HepG2 (cell line): ENCODE results near the gene CCDC77. TPM values are rescaled to one million over a fixed set of nuclear protein-coding genes. Genes with fewer than 3 reads are reported as not detected.

Source experiments
- JARID2 ChIP-seq: sonication (generic); formaldehyde crosslinking; IDR thresholded peaks from 2 replicates; pipeline ENCODE4 v1.8.1; 2023; ENCODE audit warnings: missing genetic modification reagents, inconsistent platforms; ENCODE audit not compliant: insufficient replicate concordance
- MLLT10 ChIP-seq: sonication (generic); formaldehyde crosslinking; IDR thresholded peaks from 2 replicates; pipeline ENCODE4 v1.4.0; 2020; ENCODE audit warnings: missing genetic modification reagents
- NFIC ChIP-seq: IDR thresholded peaks from 2 replicates; pipeline ENCODE4 v1.6.1; 2012; ENCODE audit warnings: mild to moderate bottlenecking, low read length, inconsistent platforms
- PBX2 ChIP-seq: IDR thresholded peaks from 2 replicates; pipeline ENCODE4 v1.6.1; 2016; ENCODE audit warnings: control low read depth
- PHB2 ChIP-seq: fragments of 450-650 bp; IDR thresholded peaks from 2 replicates; pipeline ENCODE4 v1.6.1; 2018; ENCODE audit not compliant: partially characterized antibody
- POLR2AphosphoS2 ChIP-seq: IDR thresholded peaks from 2 replicates; pipeline ENCODE4 v1.6.1; 2011; ENCODE audit warnings: low read depth, low read length, improper control_type of control experiment
- POLR2G ChIP-seq: fragments of 200-400 bp; formaldehyde crosslinking; IDR thresholded peaks from 2 replicates; pipeline ENCODE4 v1.6.1; 2018; ENCODE audit warnings: mild to moderate bottlenecking, low read depth, low read length, moderate library complexity
- SRSF4 ChIP-seq: fragments of 200-400 bp; formaldehyde crosslinking; IDR thresholded peaks from one replicate; pipeline ENCODE4 v1.6.1; 2018; ENCODE audit warnings: mild to moderate bottlenecking, low read depth, low read length, moderate library complexity; ENCODE audit not compliant: poor library complexity, severe bottlenecking
- SUZ12 ChIP-seq: fragments of 150-350 bp; IDR thresholded peaks from 2 replicates; pipeline ENCODE4 v1.6.1; 2014; ENCODE audit warnings: low read depth, low read length
- THYN1 ChIP-seq: sonication (generic); formaldehyde crosslinking; IDR thresholded peaks from 2 replicates; pipeline ENCODE4 v1.8.1; 2023; ENCODE audit warnings: low read depth, mild to moderate bottlenecking, moderate library complexity, missing genetic modification reagents, borderline replicate concordance
- YEATS2 ChIP-seq: sonication (generic); formaldehyde crosslinking; IDR thresholded peaks from 2 replicates; pipeline ENCODE4 v1.4.0; 2020; ENCODE audit warnings: missing genetic modification reagents, borderline replicate concordance
- ZBTB38 ChIP-seq: sonication (generic); formaldehyde crosslinking; IDR thresholded peaks from 2 replicates; pipeline ENCODE4 v1.5.1; 2020; ENCODE audit warnings: mild to moderate bottlenecking, missing genetic modification reagents
- ZFP82 ChIP-seq: sonication (generic); formaldehyde crosslinking; IDR thresholded peaks from 2 replicates; pipeline ENCODE4 v1.5.1; 2020; ENCODE audit warnings: mild to moderate bottlenecking, missing genetic modification reagents, borderline replicate concordance
- ZNF138 ChIP-seq: sonication (generic); formaldehyde crosslinking; IDR thresholded peaks from 2 replicates; pipeline ENCODE4 v1.5.0; 2020; ENCODE audit warnings: mild to moderate bottlenecking, low read depth, missing genetic modification reagents
- ZNF253 ChIP-seq: sonication (generic); formaldehyde crosslinking; IDR thresholded peaks from 2 replicates; pipeline ENCODE4 v1.8.0; 2022; ENCODE audit warnings: mild to moderate bottlenecking, missing genetic modification reagents, borderline replicate concordance
- ZNF430 ChIP-seq: sonication (generic); formaldehyde crosslinking; IDR thresholded peaks from 2 replicates; pipeline ENCODE4 v1.9.0; 2021; ENCODE audit warnings: mild to moderate bottlenecking, missing genetic modification reagents
- ZNF501 ChIP-seq: sonication (generic); formaldehyde crosslinking; IDR thresholded peaks from 2 replicates; pipeline ENCODE4 v1.5.1; 2020; ENCODE audit warnings: mild to moderate bottlenecking, moderate library complexity, missing genetic modification reagents
- ZNF646 ChIP-seq: sonication (generic); formaldehyde crosslinking; IDR thresholded peaks from 2 replicates; pipeline ENCODE4 v1.9.0; 2021; ENCODE audit warnings: mild to moderate bottlenecking, missing genetic modification reagents
- polyA plus RNA-seq, 8 experiments: library from polyadenylated mRNA; depleted of rRNA in 3 of 8; stranded (reverse) in 7 of 8; unstranded in 1 of 8; fragments of >200 nt; fragmentation: Illumina TruSeq in 4 of 8; extraction: Trizol in 4 of 8; gene quantifications; 2 replicates each; pipeline versions ENCODE4 v1.2.1 to v1.2.3, GENCODE V29; 2011 to 2016; ENCODE audit warnings: low read depth in 4 of 8, missing spikeins in 1 of 8, mixed read lengths in 1 of 8; ENCODE audit not compliant: insufficient read depth in 1 of 8
- total RNA-seq, 5 experiments: library from RNA; depleted of rRNA; stranded (reverse); fragments of >200 nt; fragmentation: Illumina TruSeq; extraction: Trizol; gene quantifications; 2 replicates each; pipeline ENCODE4 v1.2.3, GENCODE V29; 2016; ENCODE audit warnings: low read depth in 1 of 5
- TF ChIP-seq, protein P1 (sequence below): sonication (generic); formaldehyde crosslinking; IDR thresholded peaks from 2 replicates; pipeline ENCODE4 v1.5.0; 2020; ENCODE audit warnings: missing genetic modification reagents, mild to moderate bottlenecking, borderline replicate concordance

CCDC77 gene
- total and polyA plus RNA-seq, 2 of the 13 experiments (the other 11 are each of a cell fraction or from before 2014, with no cell fraction given) = 6.4 to 16.4 TPM

- TF ChIP-seq PBX2 (CRISPR knock-in tag) = no peak
- no peak for TF ChIP-seq MLLT10 (CRISPR knock-in tag)
- TF ChIP-seq, protein P1, sequence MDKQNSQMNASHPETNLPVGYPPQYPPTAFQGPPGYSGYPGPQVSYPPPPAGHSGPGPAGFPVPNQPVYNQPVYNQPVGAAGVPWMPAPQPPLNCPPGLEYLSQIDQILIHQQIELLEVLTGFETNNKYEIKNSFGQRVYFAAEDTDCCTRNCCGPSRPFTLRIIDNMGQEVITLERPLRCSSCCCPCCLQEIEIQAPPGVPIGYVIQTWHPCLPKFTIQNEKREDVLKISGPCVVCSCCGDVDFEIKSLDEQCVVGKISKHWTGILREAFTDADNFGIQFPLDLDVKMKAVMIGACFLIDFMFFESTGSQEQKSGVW (CRISPR knock-in tag) = no peak
- no peak for TF ChIP-seq ZNF646 (CRISPR knock-in tag)
- TF ChIP-seq ZNF501 (CRISPR knock-in tag) = peak; percentile 88; the same call in 1 of the 2 replicates
- TF ChIP-seq PHB2 = no peak
- TF ChIP-seq ZFP82 (CRISPR knock-in tag) = no peak
- peak; percentile 81 for TF ChIP-seq SUZ12
- no peak for TF ChIP-seq THYN1 (CRISPR knock-in tag)
- peak; percentile 70 for TF ChIP-seq POLR2G
- TF ChIP-seq ZBTB38 (CRISPR knock-in tag) = 0 out of 2 replicates have a peak, but pooled peaks have one; percentile 17
- peak; percentile 24; the same call in 1 of the 2 replicates for TF ChIP-seq NFIC
- TF ChIP-seq SRSF4 = no peak
- TF ChIP-seq POLR2AphosphoS2 = no peak
- no peak for TF ChIP-seq JARID2
- no peak for TF ChIP-seq ZNF430 (CRISPR knock-in tag)
- TF ChIP-seq ZNF253 (CRISPR knock-in tag) = no peak
- peak; percentile 85 for TF ChIP-seq YEATS2 (CRISPR knock-in tag)
- 0 out of 2 replicates have a peak, but pooled peaks have one; percentile 33 for TF ChIP-seq ZNF138 (CRISPR knock-in tag)
These were observed at the start of gene CCDC77 (continued) for GRCh38 chr12:401235-402028.
